ENCODE data around the gene GALNT17. TPM values are rescaled to one million over a fixed set of nuclear protein-coding genes. Genes with fewer than 3 reads are reported as not detected.
"Not testable (repeated sequence)": the region's sequence is repeated elsewhere in the genome, so short reads cannot be mapped to it uniquely, and the experiment has no call there.

Gene GALNT17
- total RNA-seq, 3 donors from 2014 or later: 0.69 to 17.3 (median 1.6) TPM

DNA sequence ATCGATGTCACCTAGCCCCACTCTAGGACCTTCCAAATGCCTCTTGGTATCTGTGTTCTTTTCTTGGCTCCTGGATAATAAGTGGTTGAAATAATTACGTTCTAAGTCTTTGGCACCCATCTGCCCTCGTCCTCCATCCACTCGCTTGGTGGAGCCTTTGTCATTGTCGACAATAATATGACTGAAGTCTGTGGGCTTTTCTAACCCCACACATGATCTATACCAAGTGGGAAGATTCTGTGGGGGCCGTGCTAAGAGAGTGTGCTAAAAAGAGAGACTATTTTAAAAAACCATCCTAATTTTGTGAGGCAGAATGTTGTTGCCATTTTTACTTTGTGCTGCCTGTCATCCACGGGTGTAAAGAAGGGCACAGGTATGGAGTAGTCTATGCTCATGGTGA lies 113.1 kb downstream of the GALNT17 start:
- no peaks in the 10 kb centered on the region for H3K4me1 ChIP-seq (ENCODE audit: low read depth)
- ATAC-seq (no peak), DNase-seq (no peak)
- TF ChIP-seq, protein P1, sequence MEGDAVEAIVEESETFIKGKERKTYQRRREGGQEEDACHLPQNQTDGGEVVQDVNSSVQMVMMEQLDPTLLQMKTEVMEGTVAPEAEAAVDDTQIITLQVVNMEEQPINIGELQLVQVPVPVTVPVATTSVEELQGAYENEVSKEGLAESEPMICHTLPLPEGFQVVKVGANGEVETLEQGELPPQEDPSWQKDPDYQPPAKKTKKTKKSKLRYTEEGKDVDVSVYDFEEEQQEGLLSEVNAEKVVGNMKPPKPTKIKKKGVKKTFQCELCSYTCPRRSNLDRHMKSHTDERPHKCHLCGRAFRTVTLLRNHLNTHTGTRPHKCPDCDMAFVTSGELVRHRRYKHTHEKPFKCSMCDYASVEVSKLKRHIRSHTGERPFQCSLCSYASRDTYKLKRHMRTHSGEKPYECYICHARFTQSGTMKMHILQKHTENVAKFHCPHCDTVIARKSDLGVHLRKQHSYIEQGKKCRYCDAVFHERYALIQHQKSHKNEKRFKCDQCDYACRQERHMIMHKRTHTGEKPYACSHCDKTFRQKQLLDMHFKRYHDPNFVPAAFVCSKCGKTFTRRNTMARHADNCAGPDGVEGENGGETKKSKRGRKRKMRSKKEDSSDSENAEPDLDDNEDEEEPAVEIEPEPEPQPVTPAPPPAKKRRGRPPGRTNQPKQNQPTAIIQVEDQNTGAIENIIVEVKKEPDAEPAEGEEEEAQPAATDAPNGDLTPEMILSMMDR (IDR thresholded peaks at IDR 0.05): no peak
- H3K9me3 ChIP-seq: peaks cover 56% of the 10 kb centered on the region
- no peaks in the 10 kb centered on the region for H3K36me3 ChIP-seq (ENCODE audit: low read depth)
- intact Hi-C loops (cut with DNase I, micrococcal nuclease): no loop called here
- H3K4me3 ChIP-seq: no peak overlapping the region

DNA sequence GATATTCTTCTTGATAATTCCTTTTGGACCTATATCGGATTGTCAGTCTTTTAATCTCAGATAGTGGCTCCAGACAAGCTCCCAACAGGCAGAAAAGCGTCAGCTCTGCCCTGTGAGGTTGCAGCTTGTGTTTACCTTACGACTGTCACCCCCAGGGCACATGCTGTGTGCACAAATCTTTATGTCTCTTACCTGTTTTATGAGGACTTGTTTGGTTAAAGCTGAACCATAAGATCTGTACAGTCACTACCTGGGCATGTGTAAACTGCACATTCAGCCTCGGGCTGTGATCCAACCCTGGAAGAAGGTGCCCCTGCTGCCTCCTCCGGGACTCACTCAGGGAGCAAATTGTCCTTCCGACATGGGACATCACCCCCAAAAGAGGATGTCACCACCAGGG lies 119.8 kb downstream of the GALNT17 start:
- Histone ChIP-seq H3K4me3 (no peak overlapping the region), H3K36me3 (ENCODE audit: low read depth) (no peaks in the 10 kb centered on the region), H3K4me1 (ENCODE audit: low read depth) (no peaks in the 10 kb centered on the region), H3K9me3 (peaks cover 42% of the 10 kb centered on the region)
- intact Hi-C loops (cut with DNase I, micrococcal nuclease): no loop called here
- no peak for DNase-seq
- no peak for ATAC-seq
- TF ChIP-seq, protein P1 (IDR thresholded peaks at IDR 0.05): no peak

DNA sequence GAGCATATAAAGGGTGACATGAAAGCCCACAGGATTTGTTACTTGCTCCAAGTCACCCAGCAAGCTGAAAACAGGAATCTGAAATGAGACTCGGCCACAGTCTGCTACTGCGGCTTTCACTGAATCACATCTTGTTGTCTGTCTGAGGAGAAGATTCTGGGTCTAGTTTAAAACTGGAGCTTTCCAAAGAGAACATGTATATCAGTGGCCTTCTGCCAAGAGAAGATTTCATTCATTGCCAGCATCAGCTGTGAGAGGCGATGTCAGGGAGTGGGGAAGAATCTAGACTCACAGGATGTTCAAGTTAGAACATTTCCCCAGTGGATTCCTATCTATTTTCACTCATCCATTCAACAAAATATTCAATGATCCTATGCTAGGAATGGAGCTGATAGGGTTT lies 122.8 kb downstream of the GALNT17 start:
- no peak overlapping the region for H3K4me3 ChIP-seq
- no peak for DNase-seq
- no peaks in the 10 kb centered on the region for H3K4me1 ChIP-seq (ENCODE audit: low read depth)
- peaks cover 59% of the 10 kb centered on the region for H3K9me3 ChIP-seq
- H3K36me3 ChIP-seq (ENCODE audit: low read depth): no peaks in the 10 kb centered on the region
- TF ChIP-seq, protein P1 (IDR thresholded peaks at IDR 0.05): no peak
- ATAC-seq: no peak
- intact Hi-C loops (cut with DNase I, micrococcal nuclease): no loop called here

DNA sequence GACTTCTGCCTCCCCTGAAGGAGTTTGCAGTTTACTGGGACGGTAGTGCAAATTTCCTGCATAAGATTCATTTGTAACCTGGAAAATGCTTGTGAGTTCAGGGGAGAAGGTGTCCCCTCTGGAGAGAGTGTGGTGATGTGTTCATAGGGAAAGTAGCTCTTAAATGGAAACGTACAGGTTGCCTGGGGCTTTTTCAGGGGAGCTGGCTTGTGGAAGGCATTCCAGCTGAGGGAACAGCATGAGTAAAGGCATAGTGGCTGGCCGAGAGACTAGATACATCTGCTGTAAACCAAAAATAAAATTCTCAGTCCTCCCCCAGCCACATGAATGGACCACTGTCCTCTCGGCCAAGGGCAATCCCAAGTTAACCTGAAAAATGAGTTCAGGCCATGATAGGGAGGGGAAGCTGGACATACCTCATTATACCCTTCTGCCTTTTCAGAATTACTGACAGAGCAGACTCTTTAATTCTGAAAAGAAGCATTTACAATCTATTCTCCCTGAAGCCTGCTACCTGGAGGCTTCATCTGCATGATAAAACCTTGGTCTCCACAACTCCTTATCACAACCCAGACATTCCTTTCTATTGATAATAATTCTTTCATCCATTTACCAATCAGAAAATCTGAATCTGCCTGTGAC lies 123.7 kb downstream of the GALNT17 start:
- H3K4me3 ChIP-seq: no peak overlapping the region
- H3K36me3 ChIP-seq (ENCODE audit: low read depth): no peaks in the 10 kb centered on the region
- intact Hi-C loops (cut with DNase I, micrococcal nuclease): no loop called here
- H3K9me3 ChIP-seq: peaks cover 62% of the 10 kb centered on the region
- TF ChIP-seq, protein P1 (IDR thresholded peaks at IDR 0.05): no peak
- no peaks in the 10 kb centered on the region for H3K4me1 ChIP-seq (ENCODE audit: low read depth)
- DNase-seq (no peak), ATAC-seq (no peak)

DNA sequence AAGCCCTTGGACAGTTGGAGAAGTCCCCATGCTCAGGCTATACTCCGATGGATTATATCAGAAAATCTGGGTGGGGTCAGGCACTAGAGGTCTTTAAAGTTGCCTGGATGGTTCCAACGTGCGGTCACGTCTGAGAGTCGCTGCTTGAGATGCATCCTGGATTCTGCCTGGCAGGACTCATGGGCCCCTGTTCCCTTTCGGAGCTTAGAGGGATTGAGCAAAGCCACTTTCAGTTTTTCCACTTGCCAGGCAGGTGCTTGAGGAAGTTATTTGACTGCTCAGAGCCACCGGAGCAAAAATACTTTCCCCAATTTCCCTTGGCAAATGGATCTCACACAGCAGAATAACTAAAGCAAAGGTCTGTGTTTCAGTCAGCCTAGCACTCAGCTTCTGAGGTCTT lies 129.1 kb downstream of the GALNT17 start:
- TF ChIP-seq, protein P1 (IDR thresholded peaks at IDR 0.05): no peak
- no peaks in the 10 kb centered on the region for H3K36me3 ChIP-seq (ENCODE audit: low read depth)

DNA sequence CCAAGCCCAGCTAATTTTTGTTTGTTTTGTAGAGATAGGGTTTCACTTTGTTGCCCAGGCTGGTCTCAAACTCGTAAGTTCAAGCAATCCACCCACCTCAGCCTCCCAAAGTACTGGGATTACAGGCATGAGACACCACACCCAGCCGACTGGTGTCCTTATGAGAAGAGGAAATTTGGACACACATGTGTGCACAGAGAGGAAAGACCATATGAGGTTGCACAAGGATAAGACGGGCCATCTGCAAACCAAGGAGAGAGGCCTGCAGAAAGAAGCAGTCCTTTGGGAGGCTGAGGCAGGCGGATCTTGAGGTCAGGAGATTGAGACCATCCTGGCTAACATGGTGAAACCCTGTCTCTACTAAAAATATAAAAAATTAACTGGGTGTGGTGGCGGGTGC lies 130.9 kb downstream of the GALNT17 start:
- H3K4me1 ChIP-seq (ENCODE audit: low read depth); intact Hi-C loops (cut with DNase I, micrococcal nuclease); DNase-seq; ATAC-seq; H3K4me3 ChIP-seq; H3K36me3 ChIP-seq (ENCODE audit: low read depth): not testable (repeated sequence)
- peaks cover 81% of the 10 kb centered on the region for H3K9me3 ChIP-seq

More for the DNA sequence above, 129.1 kb downstream of the GALNT17 start:
- H3K4me1 ChIP-seq (ENCODE audit: low read depth): no peaks in the 10 kb centered on the region
- DNase-seq: no peak
- H3K4me3 ChIP-seq: no peak overlapping the region
- intact Hi-C loops (cut with DNase I, micrococcal nuclease): no loop called here
- no peak for ATAC-seq
- peaks cover 78% of the 10 kb centered on the region for H3K9me3 ChIP-seq
